ENCODE results near the gene C6orf136. TPM values are rescaled to one million over a fixed set of nuclear protein-coding genes. Genes with fewer than 3 reads are reported as not detected.

The C6orf136 gene
- total and polyA plus RNA-seq, 9 of the 15 experiments (the other 6 are each of a cell fraction or from before 2014, with no cell fraction given) = 14.1 to 63.1 (median 18.4) TPM

DNA sequence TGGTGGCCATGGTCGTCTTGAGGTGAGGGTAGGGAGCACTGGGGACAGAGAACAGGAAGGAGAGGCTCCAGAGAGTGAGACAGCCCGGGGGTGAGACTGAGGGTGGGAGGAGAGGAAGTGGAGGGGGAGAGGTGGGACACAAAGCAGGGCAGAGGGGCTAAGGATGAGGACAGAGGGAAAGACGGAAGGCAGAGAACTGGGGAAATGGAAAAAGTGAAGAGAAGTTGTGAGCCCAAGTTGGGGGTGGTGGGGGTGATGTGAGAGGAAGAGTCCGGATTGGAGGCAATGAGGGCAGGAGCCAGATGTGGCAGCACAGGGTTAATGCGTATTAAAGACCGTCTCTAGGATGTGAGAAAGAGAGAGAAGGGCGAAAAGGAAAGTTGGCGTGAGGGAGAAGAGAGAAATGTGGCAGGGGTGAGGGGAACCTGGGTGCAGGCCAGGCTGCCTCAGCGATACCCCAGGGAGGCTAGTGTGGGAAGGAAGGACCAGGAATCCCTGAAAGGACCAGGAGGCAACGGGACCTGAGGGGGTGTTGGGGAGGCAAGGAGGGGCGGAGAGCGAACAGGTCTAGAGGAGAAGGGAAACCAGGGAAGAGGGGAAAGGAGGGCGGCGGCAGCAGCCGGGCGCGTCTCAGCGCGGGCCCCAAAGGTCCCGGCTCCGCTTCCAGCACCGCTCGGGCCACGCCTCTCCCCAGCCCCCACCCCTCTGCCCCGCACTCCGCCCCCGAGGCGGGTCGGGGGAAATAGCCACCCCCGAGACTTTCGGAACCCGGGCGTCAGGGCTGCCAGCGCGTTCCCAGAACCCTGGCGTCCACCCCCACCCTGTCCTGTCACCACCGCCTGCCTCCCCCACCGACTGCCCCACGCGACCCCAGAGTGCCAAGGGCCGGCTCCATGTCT lies 39.3 kb downstream of the C6orf136 start, which contains the start of gene PPP1R18 (continued):
- TF ChIP-seq BMI1 (IDR thresholded peaks at IDR 0.05; ENCODE audit: low read length) = no peak
- TF ChIP-seq, protein P1, sequence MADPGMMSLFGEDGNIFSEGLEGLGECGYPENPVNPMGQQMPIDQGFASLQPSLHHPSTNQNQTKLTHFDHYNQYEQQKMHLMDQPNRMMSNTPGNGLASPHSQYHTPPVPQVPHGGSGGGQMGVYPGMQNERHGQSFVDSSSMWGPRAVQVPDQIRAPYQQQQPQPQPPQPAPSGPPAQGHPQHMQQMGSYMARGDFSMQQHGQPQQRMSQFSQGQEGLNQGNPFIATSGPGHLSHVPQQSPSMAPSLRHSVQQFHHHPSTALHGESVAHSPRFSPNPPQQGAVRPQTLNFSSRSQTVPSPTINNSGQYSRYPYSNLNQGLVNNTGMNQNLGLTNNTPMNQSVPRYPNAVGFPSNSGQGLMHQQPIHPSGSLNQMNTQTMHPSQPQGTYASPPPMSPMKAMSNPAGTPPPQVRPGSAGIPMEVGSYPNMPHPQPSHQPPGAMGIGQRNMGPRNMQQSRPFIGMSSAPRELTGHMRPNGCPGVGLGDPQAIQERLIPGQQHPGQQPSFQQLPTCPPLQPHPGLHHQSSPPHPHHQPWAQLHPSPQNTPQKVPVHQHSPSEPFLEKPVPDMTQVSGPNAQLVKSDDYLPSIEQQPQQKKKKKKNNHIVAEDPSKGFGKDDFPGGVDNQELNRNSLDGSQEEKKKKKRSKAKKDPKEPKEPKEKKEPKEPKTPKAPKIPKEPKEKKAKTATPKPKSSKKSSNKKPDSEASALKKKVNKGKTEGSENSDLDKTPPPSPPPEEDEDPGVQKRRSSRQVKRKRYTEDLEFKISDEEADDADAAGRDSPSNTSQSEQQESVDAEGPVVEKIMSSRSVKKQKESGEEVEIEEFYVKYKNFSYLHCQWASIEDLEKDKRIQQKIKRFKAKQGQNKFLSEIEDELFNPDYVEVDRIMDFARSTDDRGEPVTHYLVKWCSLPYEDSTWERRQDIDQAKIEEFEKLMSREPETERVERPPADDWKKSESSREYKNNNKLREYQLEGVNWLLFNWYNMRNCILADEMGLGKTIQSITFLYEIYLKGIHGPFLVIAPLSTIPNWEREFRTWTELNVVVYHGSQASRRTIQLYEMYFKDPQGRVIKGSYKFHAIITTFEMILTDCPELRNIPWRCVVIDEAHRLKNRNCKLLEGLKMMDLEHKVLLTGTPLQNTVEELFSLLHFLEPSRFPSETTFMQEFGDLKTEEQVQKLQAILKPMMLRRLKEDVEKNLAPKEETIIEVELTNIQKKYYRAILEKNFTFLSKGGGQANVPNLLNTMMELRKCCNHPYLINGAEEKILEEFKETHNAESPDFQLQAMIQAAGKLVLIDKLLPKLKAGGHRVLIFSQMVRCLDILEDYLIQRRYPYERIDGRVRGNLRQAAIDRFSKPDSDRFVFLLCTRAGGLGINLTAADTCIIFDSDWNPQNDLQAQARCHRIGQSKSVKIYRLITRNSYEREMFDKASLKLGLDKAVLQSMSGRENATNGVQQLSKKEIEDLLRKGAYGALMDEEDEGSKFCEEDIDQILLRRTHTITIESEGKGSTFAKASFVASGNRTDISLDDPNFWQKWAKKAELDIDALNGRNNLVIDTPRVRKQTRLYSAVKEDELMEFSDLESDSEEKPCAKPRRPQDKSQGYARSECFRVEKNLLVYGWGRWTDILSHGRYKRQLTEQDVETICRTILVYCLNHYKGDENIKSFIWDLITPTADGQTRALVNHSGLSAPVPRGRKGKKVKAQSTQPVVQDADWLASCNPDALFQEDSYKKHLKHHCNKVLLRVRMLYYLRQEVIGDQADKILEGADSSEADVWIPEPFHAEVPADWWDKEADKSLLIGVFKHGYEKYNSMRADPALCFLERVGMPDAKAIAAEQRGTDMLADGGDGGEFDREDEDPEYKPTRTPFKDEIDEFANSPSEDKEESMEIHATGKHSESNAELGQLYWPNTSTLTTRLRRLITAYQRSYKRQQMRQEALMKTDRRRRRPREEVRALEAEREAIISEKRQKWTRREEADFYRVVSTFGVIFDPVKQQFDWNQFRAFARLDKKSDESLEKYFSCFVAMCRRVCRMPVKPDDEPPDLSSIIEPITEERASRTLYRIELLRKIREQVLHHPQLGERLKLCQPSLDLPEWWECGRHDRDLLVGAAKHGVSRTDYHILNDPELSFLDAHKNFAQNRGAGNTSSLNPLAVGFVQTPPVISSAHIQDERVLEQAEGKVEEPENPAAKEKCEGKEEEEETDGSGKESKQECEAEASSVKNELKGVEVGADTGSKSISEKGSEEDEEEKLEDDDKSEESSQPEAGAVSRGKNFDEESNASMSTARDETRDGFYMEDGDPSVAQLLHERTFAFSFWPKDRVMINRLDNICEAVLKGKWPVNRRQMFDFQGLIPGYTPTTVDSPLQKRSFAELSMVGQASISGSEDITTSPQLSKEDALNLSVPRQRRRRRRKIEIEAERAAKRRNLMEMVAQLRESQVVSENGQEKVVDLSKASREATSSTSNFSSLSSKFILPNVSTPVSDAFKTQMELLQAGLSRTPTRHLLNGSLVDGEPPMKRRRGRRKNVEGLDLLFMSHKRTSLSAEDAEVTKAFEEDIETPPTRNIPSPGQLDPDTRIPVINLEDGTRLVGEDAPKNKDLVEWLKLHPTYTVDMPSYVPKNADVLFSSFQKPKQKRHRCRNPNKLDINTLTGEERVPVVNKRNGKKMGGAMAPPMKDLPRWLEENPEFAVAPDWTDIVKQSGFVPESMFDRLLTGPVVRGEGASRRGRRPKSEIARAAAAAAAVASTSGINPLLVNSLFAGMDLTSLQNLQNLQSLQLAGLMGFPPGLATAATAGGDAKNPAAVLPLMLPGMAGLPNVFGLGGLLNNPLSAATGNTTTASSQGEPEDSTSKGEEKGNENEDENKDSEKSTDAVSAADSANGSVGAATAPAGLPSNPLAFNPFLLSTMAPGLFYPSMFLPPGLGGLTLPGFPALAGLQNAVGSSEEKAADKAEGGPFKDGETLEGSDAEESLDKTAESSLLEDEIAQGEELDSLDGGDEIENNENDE (IDR thresholded peaks at IDR 0.05; ENCODE audit: low read depth, low read length) = no peak
- TF ChIP-seq RBM22 (IDR thresholded peaks at IDR 0.05; ENCODE audit: low read depth, low read length, poor library complexity, severe bottlenecking) = no peak
- TF ChIP-seq NR1H2 (CRISPR knock-in tag; IDR thresholded peaks at IDR 0.05) = no peak
- no peak for TF ChIP-seq SRSF9 (IDR thresholded peaks at IDR 0.05; ENCODE audit: borderline replicate concordance, low read depth, low read length)
- no peak for TF ChIP-seq ZNF717 (CRISPR knock-in tag; IDR thresholded peaks at IDR 0.05)
- TF ChIP-seq, protein P2, sequence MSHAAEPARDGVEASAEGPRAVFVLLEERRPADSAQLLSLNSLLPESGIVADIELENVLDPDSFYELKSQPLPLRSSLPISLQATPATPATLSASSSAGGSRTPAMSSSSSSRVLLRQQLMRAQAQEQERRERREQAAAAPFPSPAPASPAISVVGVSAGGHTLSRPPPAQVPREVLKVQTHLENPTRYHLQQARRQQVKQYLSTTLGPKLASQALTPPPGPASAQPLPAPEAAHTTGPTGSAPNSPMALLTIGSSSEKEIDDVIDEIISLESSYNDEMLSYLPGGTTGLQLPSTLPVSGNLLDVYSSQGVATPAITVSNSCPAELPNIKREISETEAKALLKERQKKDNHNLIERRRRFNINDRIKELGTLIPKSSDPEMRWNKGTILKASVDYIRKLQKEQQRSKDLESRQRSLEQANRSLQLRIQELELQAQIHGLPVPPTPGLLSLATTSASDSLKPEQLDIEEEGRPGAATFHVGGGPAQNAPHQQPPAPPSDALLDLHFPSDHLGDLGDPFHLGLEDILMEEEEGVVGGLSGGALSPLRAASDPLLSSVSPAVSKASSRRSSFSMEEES (CRISPR knock-in tag; IDR thresholded peaks at IDR 0.05) = no peak
- TF ChIP-seq ZBTB17 (CRISPR knock-in tag; IDR thresholded peaks at IDR 0.05) = no peak
- no peak for TF ChIP-seq GTF2F1 (IDR thresholded peaks at IDR 0.05; ENCODE audit: low read depth, low read length)
- TF ChIP-seq GATAD2A (IDR thresholded peaks at IDR 0.05) = peak; percentile 63; the same call in 1 of the 2 replicates
- TF ChIP-seq STAT5B (CRISPR knock-in tag; IDR thresholded peaks at IDR 0.05) = no peak
- no peak for TF ChIP-seq MCM3 (IDR thresholded peaks at IDR 0.05)
- TF ChIP-seq RHOXF2B (CRISPR knock-in tag; conservative IDR thresholded peaks at IDR 0.05) = peak; percentile 78; the same call in 1 of the 2 replicates

Measured in K562 (cell line).